Neural cell (in vitro differentiated cells): Measurements from ENCODE around the gene GALNT13.

ENCODE experiments used
- EP300 ChIP-seq: fragments of 450-650 bp; conservative IDR thresholded peaks from 2 replicates; pipeline ENCODE4 v1.6.1; 2014; ENCODE audit warnings: antibody characterized with exemption, mild to moderate bottlenecking, moderate library complexity; ENCODE audit not compliant: poor library complexity, severe bottlenecking
- EZH2 ChIP-seq: fragments of 200-600, 300-800 bp; shearing (Covaris generic), sonication (generic); IDR thresholded peaks from 2 replicates; pipeline ENCODE4 v1.6.1; 2014; ENCODE audit warnings: antibody characterized with exemption, low read length, borderline replicate concordance, mild to moderate bottlenecking; ENCODE audit not compliant: insufficient read depth, poor library complexity, severe bottlenecking
- RAD21 ChIP-seq: fragments of 450-650 bp; conservative IDR thresholded peaks from 2 replicates; pipeline ENCODE4 v1.6.1; 2014; ENCODE audit warnings: antibody characterized with exemption, mild to moderate bottlenecking, moderate library complexity
- TF ChIP-seq, protein P1 (sequence below): fragments of 450-650 bp; IDR thresholded peaks from 2 replicates; pipeline ENCODE4 v1.5.1; 2014; ENCODE audit warnings: antibody characterized with exemption, mild to moderate bottlenecking, moderate library complexity; ENCODE audit not compliant: poor library complexity, severe bottlenecking

- TF ChIP-seq EZH2 (no peak), EP300 (no peak), RAD21 (no peak)
- TF ChIP-seq, protein P1, sequence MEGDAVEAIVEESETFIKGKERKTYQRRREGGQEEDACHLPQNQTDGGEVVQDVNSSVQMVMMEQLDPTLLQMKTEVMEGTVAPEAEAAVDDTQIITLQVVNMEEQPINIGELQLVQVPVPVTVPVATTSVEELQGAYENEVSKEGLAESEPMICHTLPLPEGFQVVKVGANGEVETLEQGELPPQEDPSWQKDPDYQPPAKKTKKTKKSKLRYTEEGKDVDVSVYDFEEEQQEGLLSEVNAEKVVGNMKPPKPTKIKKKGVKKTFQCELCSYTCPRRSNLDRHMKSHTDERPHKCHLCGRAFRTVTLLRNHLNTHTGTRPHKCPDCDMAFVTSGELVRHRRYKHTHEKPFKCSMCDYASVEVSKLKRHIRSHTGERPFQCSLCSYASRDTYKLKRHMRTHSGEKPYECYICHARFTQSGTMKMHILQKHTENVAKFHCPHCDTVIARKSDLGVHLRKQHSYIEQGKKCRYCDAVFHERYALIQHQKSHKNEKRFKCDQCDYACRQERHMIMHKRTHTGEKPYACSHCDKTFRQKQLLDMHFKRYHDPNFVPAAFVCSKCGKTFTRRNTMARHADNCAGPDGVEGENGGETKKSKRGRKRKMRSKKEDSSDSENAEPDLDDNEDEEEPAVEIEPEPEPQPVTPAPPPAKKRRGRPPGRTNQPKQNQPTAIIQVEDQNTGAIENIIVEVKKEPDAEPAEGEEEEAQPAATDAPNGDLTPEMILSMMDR, result no peak
Observed at GRCh38 chr2:154032220-154032619, 160.5 kb downstream of the GALNT13 start.
